HEK293T (cell line): ENCODE results near the gene SMURF1.

ENCODE experiments used
- ARNT ChIP-seq: fragments of 450-650 bp; IDR thresholded peaks from 2 replicates; pipeline ENCODE4 v1.6.1; 2017; ENCODE audit warnings: mild to moderate bottlenecking
- BHLHE40 ChIP-seq: fragments of 450-650 bp; IDR thresholded peaks from 2 replicates; pipeline ENCODE4 v1.6.1; 2016; ENCODE audit warnings: mild to moderate bottlenecking, moderate library complexity, borderline replicate concordance
- FOXA1 ChIP-seq: fragments of 450-650 bp; IDR thresholded peaks from 2 replicates; pipeline ENCODE4 v1.6.1; 2016; ENCODE audit warnings: mild to moderate bottlenecking
- FOXK2 ChIP-seq: fragments of 450-650 bp; IDR thresholded peaks from 2 replicates; pipeline ENCODE4 v1.6.1; 2016; ENCODE audit warnings: mild to moderate bottlenecking
- FOXM1 ChIP-seq: fragments of 450-650 bp; IDR thresholded peaks from 2 replicates; pipeline ENCODE4 v1.6.1; 2017; ENCODE audit warnings: mild to moderate bottlenecking, borderline replicate concordance
- L3MBTL2 ChIP-seq: fragments of 450-650 bp; conservative IDR thresholded peaks from 2 replicates; pipeline ENCODE4 v1.6.1; 2016; ENCODE audit warnings: mild to moderate bottlenecking
- LEF1 ChIP-seq: fragments of 450-650 bp; IDR thresholded peaks from 2 replicates; pipeline ENCODE4 v1.6.1; 2017; ENCODE audit warnings: mild to moderate bottlenecking, borderline replicate concordance
- NFRKB ChIP-seq: fragments of 450-650 bp; IDR thresholded peaks from 2 replicates; pipeline ENCODE4 v1.6.1; 2016; ENCODE audit warnings: mild to moderate bottlenecking, moderate library complexity
- SP1 ChIP-seq: fragments of 450-650 bp; IDR thresholded peaks from 2 replicates; pipeline ENCODE4 v1.6.1; 2017
- TARDBP ChIP-seq: fragments of 450-650 bp; IDR thresholded peaks from 2 replicates; pipeline ENCODE4 v1.6.1; 2016
- ZNF384 ChIP-seq: fragments of 450-650 bp; IDR thresholded peaks from 2 replicates; pipeline ENCODE4 v1.6.1; 2016

- TF ChIP-seq FOXM1 (no peak), ARNT (no peak), L3MBTL2 (no peak), SP1 (no peak), BHLHE40 (no peak), NFRKB (no peak), FOXA1 (no peak), ZNF384 (no peak), TARDBP (no peak), LEF1 (no peak), FOXK2 (no peak)
These were observed 2.6 kb downstream of the SMURF1 start for GRCh38 chr7:99141334-99141733.
